ENCODE data around the gene FKBP4. TPM values are rescaled to one million over a fixed set of nuclear protein-coding genes. Genes with fewer than 3 reads are reported as not detected.

Gene FKBP4
- total RNA-seq, 1 donor from 2014 or later, result 127 TPM

DNA sequence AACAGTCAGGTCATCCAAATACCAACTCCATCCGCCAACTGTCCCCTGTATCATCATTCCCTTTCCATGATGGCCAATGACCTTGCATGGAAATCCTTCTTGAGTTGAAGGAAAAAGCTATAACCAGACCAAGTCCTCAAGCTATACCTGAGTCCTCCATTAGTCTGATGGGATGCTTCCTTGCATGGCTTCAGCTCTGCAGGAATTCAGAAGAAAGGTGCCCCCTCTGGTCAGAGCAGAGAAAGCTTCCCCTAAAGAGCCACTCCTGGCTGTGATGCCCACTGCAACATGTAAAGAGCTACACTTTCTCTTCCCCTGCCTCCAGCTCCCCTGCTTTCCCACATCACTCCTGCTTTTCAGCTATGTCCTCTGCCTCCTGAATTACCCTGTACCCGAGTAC is 43.1 kb upstream of the FKBP4 start:
- TF ChIP-seq, protein P1, sequence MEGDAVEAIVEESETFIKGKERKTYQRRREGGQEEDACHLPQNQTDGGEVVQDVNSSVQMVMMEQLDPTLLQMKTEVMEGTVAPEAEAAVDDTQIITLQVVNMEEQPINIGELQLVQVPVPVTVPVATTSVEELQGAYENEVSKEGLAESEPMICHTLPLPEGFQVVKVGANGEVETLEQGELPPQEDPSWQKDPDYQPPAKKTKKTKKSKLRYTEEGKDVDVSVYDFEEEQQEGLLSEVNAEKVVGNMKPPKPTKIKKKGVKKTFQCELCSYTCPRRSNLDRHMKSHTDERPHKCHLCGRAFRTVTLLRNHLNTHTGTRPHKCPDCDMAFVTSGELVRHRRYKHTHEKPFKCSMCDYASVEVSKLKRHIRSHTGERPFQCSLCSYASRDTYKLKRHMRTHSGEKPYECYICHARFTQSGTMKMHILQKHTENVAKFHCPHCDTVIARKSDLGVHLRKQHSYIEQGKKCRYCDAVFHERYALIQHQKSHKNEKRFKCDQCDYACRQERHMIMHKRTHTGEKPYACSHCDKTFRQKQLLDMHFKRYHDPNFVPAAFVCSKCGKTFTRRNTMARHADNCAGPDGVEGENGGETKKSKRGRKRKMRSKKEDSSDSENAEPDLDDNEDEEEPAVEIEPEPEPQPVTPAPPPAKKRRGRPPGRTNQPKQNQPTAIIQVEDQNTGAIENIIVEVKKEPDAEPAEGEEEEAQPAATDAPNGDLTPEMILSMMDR (conservative IDR thresholded peaks at IDR 0.05), result no peak
- Mint-ChIP-seq H3K36me3 (no peaks in the 10 kb centered on the region), H3K27ac (no peak overlapping the region), H3K4me3 (no peak overlapping the region), H3K4me1 (ENCODE audit: unreplicated experiment) (no peaks in the 10 kb centered on the region), H3K9me3 (no peaks in the 10 kb centered on the region), H3K27me3 (peaks cover 84% of the 10 kb centered on the region)
- no peak for DNase-seq (ENCODE audit: extremely low spot score, unreplicated experiment)

DNA sequence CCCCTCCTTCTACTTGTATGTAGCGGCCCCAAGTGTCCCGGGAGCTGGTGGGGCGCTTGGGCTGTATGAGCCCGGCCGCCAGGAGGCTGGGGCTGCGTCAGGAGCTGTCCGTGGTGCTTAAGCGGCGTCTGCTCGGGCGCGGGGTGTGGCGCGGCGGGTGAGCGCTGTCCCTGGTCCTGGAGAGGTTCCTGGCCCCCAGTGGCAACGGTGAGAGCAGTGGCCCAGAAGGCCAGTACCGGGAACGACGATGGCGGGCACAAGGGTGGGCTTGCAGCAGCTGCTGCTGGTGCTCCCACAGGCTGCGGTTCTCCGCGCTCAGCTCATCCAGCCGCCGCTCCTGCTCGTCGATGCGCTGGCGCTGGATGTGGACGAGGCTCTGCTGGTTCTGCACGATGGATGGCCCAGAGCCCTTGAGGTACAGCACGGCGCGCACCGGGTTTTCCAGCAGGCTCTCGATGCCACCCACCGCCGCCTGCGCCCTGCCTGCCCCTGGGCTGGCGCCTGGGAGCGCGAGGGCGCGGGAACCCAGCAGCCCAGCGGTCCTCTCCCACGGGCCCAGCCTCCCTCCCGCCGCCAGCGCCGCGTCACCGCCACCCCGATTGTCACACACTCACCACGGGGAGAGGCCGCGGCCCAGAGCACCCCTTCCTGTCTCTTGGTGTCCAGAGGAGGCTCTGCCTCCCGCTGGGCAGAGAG is 41.9 kb upstream of the FKBP4 start:
- Mint-ChIP-seq H3K9me3 (no peaks in the 10 kb centered on the region), H3K4me1 (ENCODE audit: unreplicated experiment) (no peaks in the 10 kb centered on the region), H3K36me3 (no peaks in the 10 kb centered on the region), H3K27me3 (peaks cover 82% of the 10 kb centered on the region), H3K4me3 (no peak overlapping the region), H3K27ac (no peak overlapping the region)
- peak; percentile 91 for DNase-seq (ENCODE audit: extremely low spot score, unreplicated experiment)
- TF ChIP-seq, protein P1 (conservative IDR thresholded peaks at IDR 0.05), result no peak

DNA sequence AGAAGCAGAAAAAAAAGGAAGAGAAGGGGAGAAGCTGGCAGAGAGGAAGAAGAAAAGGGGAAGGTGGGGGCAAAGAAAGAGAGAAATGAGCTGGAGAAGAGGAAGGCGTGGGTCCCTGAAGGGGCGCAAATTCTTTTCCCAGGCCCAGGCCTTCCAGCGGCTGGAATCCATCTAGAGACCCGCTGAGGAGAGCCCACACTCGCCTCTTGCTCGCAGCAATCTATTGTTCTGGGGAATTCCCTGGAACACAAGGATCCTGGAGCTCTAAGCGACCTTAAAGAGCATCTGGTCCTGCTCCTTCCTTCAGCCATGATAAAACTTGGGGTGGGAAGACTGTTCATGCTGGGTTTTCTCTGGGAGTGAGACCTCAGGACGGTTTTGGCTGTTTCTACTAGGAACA is 41.2 kb upstream of the FKBP4 start:
- H3K36me3 Mint-ChIP-seq, result no peaks in the 10 kb centered on the region
- no peaks in the 10 kb centered on the region for H3K4me1 Mint-ChIP-seq (ENCODE audit: unreplicated experiment)
- H3K27me3 Mint-ChIP-seq, result peaks cover 82% of the 10 kb centered on the region
- TF ChIP-seq, protein P1 (conservative IDR thresholded peaks at IDR 0.05), result no peak
- H3K4me3 Mint-ChIP-seq, result no peak overlapping the region
- H3K27ac Mint-ChIP-seq, result no peak overlapping the region
- H3K9me3 Mint-ChIP-seq, result no peaks in the 10 kb centered on the region
- DNase-seq (ENCODE audit: extremely low spot score, unreplicated experiment), result no peak

DNA sequence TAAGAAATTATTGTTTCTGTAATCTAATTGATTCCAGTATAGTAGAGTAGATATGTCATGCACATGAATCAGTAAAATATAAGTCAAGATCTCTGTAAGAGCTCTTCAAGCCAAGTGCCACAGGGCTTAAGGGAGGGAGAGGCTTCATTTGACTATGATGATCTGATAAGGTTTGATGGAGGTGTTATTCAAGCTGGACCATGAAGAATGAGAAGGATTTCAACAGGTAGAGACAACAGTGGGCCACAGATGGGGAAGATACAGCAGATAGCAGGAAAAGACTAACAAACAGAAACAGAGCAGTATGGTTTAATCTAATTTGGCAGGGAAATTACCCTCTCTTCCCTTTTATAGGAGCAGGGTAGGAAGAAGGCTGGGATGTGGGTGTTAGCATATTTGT is 40.6 kb upstream of the FKBP4 start:
- H3K27ac Mint-ChIP-seq, result no peak overlapping the region
- H3K4me1 Mint-ChIP-seq (ENCODE audit: unreplicated experiment), result no peaks in the 10 kb centered on the region
- peaks cover 81% of the 10 kb centered on the region for H3K27me3 Mint-ChIP-seq
- H3K9me3 Mint-ChIP-seq, result no peaks in the 10 kb centered on the region
- DNase-seq (ENCODE audit: extremely low spot score, unreplicated experiment), result no peak
- no peak overlapping the region for H3K4me3 Mint-ChIP-seq
- TF ChIP-seq, protein P1 (conservative IDR thresholded peaks at IDR 0.05), result no peak
- no peaks in the 10 kb centered on the region for H3K36me3 Mint-ChIP-seq

DNA sequence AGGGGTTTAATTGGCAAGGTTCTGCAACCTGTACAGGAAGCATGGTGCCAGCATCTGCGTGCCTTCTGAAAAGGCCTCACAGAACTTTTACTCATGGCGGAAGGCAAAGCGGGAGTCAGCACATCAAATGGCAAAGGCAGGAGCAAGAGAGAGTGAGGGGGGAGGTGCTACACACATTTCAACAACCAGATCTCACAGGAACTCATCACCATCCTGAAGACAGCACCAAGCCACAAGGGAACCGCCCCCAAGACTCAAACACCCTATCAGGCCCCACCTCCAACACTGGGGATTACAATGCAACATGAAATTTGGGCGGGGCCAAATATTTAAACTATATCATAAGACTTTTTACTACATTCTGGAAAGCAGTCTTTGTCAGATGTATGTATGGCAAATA is 38.0 kb upstream of the FKBP4 start:
- no peaks in the 10 kb centered on the region for H3K36me3 Mint-ChIP-seq
- no peak overlapping the region for H3K4me3 Mint-ChIP-seq
- no peak for DNase-seq (ENCODE audit: extremely low spot score, unreplicated experiment)
- TF ChIP-seq, protein P1 (conservative IDR thresholded peaks at IDR 0.05), result no peak
- H3K27me3 Mint-ChIP-seq, result peaks cover 68% of the 10 kb centered on the region
- H3K27ac Mint-ChIP-seq, result no peak overlapping the region
- H3K4me1 Mint-ChIP-seq (ENCODE audit: unreplicated experiment), result no peaks in the 10 kb centered on the region
- no peaks in the 10 kb centered on the region for H3K9me3 Mint-ChIP-seq

All from type B pancreatic cell (in vitro differentiated cells).